Lower lobe of right lung (tissue), 2 donors: Measurements from ENCODE around the gene PRKAR2B. TPM values are rescaled to one million over a fixed set of nuclear protein-coding genes. Genes with fewer than 3 reads are reported as not detected.

Experiments used
- ATAC-seq, 2 donors: fragments of 200-7000 bp; cut with Tn5 transposase; one replicate each; pipeline ENCODE4 v1.9.1; 2020 to 2022; ENCODE audit warnings: mild to moderate bottlenecking in 2 of 2, moderate library complexity in 2 of 2
- DNase-seq: peaks from one replicate; pipeline ENCODE4 v3.0.0-alpha.2; 2020
- H3K27ac ChIP-seq: fragments of 200-600 bp; one replicate; pipeline ENCODE4 v1.8.0; 2022
- H3K27me3 ChIP-seq: fragments of 200-600 bp; one replicate; pipeline ENCODE4 v1.8.0; 2022; ENCODE audit warnings: low read depth
- H3K36me3 ChIP-seq: fragments of 200-600 bp; one replicate; pipeline ENCODE4 v1.8.0; 2022; ENCODE audit warnings: mild to moderate bottlenecking
- H3K4me1 ChIP-seq: fragments of 200-600 bp; one replicate; pipeline ENCODE4 v1.8.0; 2022
- H3K4me3 ChIP-seq: fragments of 200-600 bp; one replicate; pipeline ENCODE4 v1.8.0; 2022; ENCODE audit warnings: mild to moderate bottlenecking
- H3K9me3 ChIP-seq: fragments of 200-600 bp; one replicate; pipeline ENCODE4 v1.8.0; 2022
- intact Hi-C: fragments of 100-400 bp; cut with DNase I; formaldehyde crosslinking; loops from one replicate; pipeline ENCODE4 v1.11.0; 2022
- total RNA-seq: library from RNA; stranded (reverse); fragmentation: NEBNext Ultra II Directional; extraction: Animal tissue kit (Norgen Biotek cat#: 25700); gene quantifications from one replicate; pipeline ENCODE4 v1.2.1, GENCODE V29; 2021
- TF ChIP-seq, protein P1 (sequence below): fragments of 200-600 bp; IDR thresholded peaks from one replicate; pipeline ENCODE4 v1.8.0; 2022; ENCODE audit warnings: antibody characterized with exemption, mild to moderate bottlenecking
- donor health status: DM: no; HTN: yes; CAD: no; lungs with severe emphysema.

PRKAR2B gene
- total RNA-seq, 1 donor from 2014 or later, result 10.3 TPM

DNA sequence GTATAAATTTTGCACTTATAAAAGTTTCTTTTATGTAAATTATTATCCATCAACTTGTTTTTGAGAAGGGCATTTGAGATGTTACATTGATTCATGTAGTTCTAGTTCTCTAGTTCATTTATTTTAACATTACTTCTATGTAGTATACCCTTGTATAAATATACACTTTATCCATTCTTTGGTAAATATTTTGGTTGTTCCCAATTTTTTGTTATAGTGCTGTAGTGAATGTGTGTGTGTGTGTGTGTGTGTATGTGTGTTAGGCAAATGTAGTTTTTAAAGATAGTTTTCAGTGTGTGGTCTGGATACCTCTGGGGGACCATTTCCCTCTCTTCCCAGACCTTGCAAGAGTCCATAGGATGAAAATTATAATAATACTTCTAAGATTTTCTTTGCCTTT, 15.0 kb downstream of the PRKAR2B start:
- no peak overlapping the region for H3K27ac ChIP-seq
- TF ChIP-seq, protein P1, sequence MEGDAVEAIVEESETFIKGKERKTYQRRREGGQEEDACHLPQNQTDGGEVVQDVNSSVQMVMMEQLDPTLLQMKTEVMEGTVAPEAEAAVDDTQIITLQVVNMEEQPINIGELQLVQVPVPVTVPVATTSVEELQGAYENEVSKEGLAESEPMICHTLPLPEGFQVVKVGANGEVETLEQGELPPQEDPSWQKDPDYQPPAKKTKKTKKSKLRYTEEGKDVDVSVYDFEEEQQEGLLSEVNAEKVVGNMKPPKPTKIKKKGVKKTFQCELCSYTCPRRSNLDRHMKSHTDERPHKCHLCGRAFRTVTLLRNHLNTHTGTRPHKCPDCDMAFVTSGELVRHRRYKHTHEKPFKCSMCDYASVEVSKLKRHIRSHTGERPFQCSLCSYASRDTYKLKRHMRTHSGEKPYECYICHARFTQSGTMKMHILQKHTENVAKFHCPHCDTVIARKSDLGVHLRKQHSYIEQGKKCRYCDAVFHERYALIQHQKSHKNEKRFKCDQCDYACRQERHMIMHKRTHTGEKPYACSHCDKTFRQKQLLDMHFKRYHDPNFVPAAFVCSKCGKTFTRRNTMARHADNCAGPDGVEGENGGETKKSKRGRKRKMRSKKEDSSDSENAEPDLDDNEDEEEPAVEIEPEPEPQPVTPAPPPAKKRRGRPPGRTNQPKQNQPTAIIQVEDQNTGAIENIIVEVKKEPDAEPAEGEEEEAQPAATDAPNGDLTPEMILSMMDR, result no peak
- intact Hi-C loops, result no loop called here
- H3K36me3 ChIP-seq, result no peaks in the 10 kb centered on the region
- ATAC-seq (no peak), DNase-seq (no peak)
- no peaks in the 10 kb centered on the region for H3K4me1 ChIP-seq
- no peaks in the 10 kb centered on the region for H3K27me3 ChIP-seq
- no peaks in the 10 kb centered on the region for H3K9me3 ChIP-seq
- H3K4me3 ChIP-seq, result no peak overlapping the region

DNA sequence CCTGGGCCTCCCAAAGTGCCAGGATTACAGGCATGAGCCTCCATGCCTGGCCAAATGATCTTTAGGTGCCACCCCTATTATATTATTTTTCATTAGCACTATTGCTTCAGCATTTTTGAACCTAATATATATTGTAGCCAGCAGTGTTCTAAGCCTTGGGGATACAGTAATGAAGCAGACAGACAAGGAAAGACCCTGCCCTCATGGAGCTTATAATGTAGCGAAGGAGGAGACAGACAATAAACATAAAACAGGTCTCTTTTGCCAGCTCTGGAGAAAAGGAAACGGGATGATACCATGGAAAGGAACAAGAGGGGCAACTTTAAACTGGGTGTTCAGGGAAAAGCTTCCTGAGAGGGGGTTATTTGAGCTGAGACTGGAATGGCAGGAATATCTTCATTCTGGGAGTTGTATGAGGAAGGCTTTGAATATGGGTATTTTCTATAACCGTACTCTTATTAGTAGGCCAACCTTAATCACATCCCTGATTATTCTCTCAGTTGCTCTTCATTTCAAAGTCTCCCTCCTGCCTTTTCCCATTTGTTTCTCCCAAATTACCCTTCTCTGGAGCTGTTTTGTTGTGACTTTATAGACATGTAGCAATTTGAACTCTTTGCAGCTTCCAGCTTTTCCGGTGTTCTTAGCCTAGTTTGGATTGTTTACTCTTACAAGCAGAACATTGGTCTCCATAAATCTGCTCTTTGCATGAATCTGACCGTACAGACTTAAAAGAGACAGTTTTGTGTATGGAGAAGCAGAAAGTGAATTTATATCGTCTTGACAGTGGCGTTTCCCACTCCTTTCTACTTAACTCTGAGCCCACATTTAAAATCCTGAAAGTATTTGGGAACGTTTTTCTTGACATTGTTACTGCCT, 19.0 kb downstream of the PRKAR2B start:
- H3K27ac ChIP-seq, result no peak overlapping the region
- no peak overlapping the region for H3K4me3 ChIP-seq
- intact Hi-C loops, result no loop called here
- H3K9me3 ChIP-seq, result no peaks in the 10 kb centered on the region
- no peak for ATAC-seq
- H3K4me1 ChIP-seq, result no peaks in the 10 kb centered on the region
- DNase-seq, result no peak
- TF ChIP-seq, protein P1, result no peak
- H3K36me3 ChIP-seq, result no peaks in the 10 kb centered on the region
- no peaks in the 10 kb centered on the region for H3K27me3 ChIP-seq

DNA sequence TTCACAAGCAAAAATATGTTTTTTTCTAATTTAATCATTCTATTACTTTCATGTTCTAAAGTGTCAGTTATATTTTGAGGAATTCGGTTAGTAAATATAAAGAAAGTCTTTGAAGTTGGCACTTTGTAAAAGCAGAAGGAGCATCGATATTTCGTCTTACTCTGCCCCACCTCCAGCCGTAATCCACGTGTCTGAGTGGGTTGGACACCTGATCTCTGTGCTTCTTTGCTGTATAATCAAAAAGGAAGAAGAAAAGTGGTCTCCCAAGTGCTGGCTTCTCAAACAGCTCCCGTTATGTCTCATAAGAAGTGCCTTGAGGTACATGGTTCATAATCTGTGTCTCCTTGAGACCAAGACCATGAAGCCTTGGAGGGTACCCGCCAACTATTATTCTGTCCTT, 19.8 kb downstream of the PRKAR2B start:
- DNase-seq (no peak), ATAC-seq (no peak)
- H3K27me3 ChIP-seq, result no peaks in the 10 kb centered on the region
- H3K4me1 ChIP-seq, result no peaks in the 10 kb centered on the region
- no peaks in the 10 kb centered on the region for H3K9me3 ChIP-seq
- TF ChIP-seq, protein P1, result no peak
- H3K4me3 ChIP-seq, result no peak overlapping the region
- no peaks in the 10 kb centered on the region for H3K36me3 ChIP-seq
- no peak overlapping the region for H3K27ac ChIP-seq
- intact Hi-C loops, result no loop called here

DNA sequence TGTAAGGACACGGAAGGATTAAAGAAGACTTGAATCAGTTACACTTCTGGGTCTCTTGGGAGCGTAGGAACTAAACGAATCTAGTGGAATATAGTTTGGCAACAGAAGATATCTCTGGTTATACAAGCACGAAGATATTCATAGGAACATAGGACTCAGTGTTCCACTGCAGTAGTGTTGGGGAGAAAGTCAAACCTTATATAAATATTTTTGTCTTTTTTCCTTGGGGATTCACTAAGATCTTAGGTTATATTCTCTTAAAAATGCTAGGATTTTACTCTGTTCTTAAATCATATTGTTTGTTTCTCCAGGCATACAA, 21.4 kb downstream of the PRKAR2B start:
- H3K36me3 ChIP-seq, result no peaks in the 10 kb centered on the region
- H3K4me1 ChIP-seq, result no peaks in the 10 kb centered on the region
- ATAC-seq (no peak), DNase-seq (no peak)
- H3K9me3 ChIP-seq, result no peaks in the 10 kb centered on the region
- H3K27ac ChIP-seq, result no peak overlapping the region
- TF ChIP-seq, protein P1, result no peak
- no peaks in the 10 kb centered on the region for H3K27me3 ChIP-seq
- H3K4me3 ChIP-seq, result no peak overlapping the region
- intact Hi-C loops, result no loop called here

DNA sequence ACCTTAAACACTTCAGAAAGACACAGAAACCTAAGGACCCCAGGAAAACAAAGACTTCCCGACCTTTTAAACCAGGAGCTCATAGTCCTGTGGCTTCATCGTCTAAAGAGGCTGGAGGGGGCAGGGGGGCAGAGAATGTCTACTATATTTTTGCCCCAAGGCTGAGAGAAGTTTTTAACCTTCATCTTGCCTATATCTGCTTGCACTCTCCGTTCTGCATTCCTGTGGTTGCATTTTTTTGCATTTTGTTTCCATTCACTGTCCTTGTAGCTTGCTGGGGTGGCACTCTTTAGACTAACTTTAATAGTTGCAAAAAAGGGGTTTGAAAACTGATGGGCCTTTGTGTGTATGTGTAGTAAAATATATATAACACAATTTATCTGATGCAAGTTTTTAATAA, 23.7 kb downstream of the PRKAR2B start:
- DNase-seq (no peak), ATAC-seq (no peak)
- no peaks in the 10 kb centered on the region for H3K9me3 ChIP-seq
- H3K4me1 ChIP-seq, result no peaks in the 10 kb centered on the region
- TF ChIP-seq, protein P1, result no peak
- no peak overlapping the region for H3K4me3 ChIP-seq
- no peak overlapping the region for H3K27ac ChIP-seq
- no peaks in the 10 kb centered on the region for H3K27me3 ChIP-seq
- intact Hi-C loops, result no loop called here
- H3K36me3 ChIP-seq, result no peaks in the 10 kb centered on the region
